Kidney (tissue), 14 donors: ENCODE results near the gene KIF26B. TPM values are rescaled to one million over a fixed set of nuclear protein-coding genes. Genes with fewer than 3 reads are reported as not detected.

Experiments used
- DNase-seq, 5 donors: peaks; one replicate each; pipeline ENCODE4 v3.0.0-alpha.2; 2013 to 2020
- FAIRE-seq: peaks from 2 replicates; lab custom pipeline; 2012; peaks lifted over from hg19 to GRCh38; lab: Jason Lieb, UNC
- H3K27ac ChIP-seq, 2 donors: one replicate each; pipeline ENCODE4 v1.7.0; 2013; ENCODE audit warnings: low read depth in 2 of 2, low read length in 2 of 2, inconsistent platforms in 1 of 2
- H3K27me3 ChIP-seq: one replicate; pipeline ENCODE4 v1.7.1; 2013; ENCODE audit warnings: low read length, inconsistent platforms; ENCODE audit not compliant: control insufficient read depth, insufficient read depth
- H3K36me3 ChIP-seq, 3 donors: one replicate each; pipeline versions ENCODE4 v1.7.0 to v1.7.1; 2013; ENCODE audit warnings: low read length in 3 of 3, control low read depth in 1 of 3, inconsistent platforms in 1 of 3; ENCODE audit not compliant: insufficient read depth in 3 of 3, control insufficient read depth in 2 of 3
- H3K4me1 ChIP-seq, 3 donors: one replicate each; pipeline versions ENCODE4 v1.7.0 to v1.7.1; 2013; ENCODE audit warnings: low read length in 3 of 3, inconsistent platforms in 1 of 3, low read depth in 1 of 3; ENCODE audit not compliant: control insufficient read depth in 2 of 3, insufficient read depth in 2 of 3
- H3K4me3 ChIP-seq, 3 donors: one replicate each; pipeline versions ENCODE4 v1.7.0 to v1.8.1; 2013; ENCODE audit warnings: low read length in 3 of 3, control low read depth in 1 of 3, inconsistent platforms in 1 of 3
- H3K9ac ChIP-seq, 3 donors: one replicate each; pipeline versions ENCODE4 v1.7.0 to v1.7.1; 2013; ENCODE audit warnings: low read length in 3 of 3, control low read depth in 1 of 3, inconsistent platforms in 1 of 3
- H3K9me3 ChIP-seq, 3 donors: one replicate each; pipeline versions ENCODE4 v1.7.0 to v1.7.1; 2013; ENCODE audit warnings: low read length in 3 of 3, control low read depth in 1 of 3, inconsistent platforms in 1 of 3; ENCODE audit not compliant: control insufficient read depth in 2 of 3, insufficient read depth in 1 of 3
- intact Hi-C: fragments of 100-400 bp; cut with DNase I; formaldehyde crosslinking; loops from one replicate; pipeline ENCODE4 v1.11.1; 2022
- polyA plus RNA-seq: library from polyadenylated mRNA; stranded (reverse); fragments of 350-450 nt; fragmentation: Illumina TruSeq; extraction: RNeasy Lipid Tissue Mini Kit (QIAGEN cat#74804); gene quantifications from one replicate; pipeline ENCODE4 v1.2.3, GENCODE V29; 2014; ENCODE audit warnings: low read depth, low replicate concordance; ENCODE audit not compliant: insufficient read depth
- total RNA-seq: library from RNA; stranded (reverse); fragmentation: NEBNext Ultra II Directional; extraction: Animal tissue kit (Norgen Biotek cat#: 25700); gene quantifications from one replicate; pipeline ENCODE4 v1.2.1, GENCODE V29; 2021
- TF ChIP-seq, protein P1 (sequence below): IDR thresholded peaks from 3 replicates; pipeline ENCODE4 v1.5.1; 2012; ENCODE audit warnings: mild to moderate bottlenecking, moderate library complexity, borderline replicate concordance; ENCODE audit not compliant: insufficient read depth; ENCODE audit errors: extremely low read depth
- donor health status: control.
- donor health status: control.
- donor health status: control.
- donor health status: control.
- donor health status: control.
- donor health status: DM: yes; HTN: yes; CAD: no.
- donor health status: Normal renal cell carcinoma (clear cell type).

Gene KIF26B
- total and polyA plus RNA-seq, 2 donors from 2014 or later = 0.52 to 10.7 TPM

DNA sequence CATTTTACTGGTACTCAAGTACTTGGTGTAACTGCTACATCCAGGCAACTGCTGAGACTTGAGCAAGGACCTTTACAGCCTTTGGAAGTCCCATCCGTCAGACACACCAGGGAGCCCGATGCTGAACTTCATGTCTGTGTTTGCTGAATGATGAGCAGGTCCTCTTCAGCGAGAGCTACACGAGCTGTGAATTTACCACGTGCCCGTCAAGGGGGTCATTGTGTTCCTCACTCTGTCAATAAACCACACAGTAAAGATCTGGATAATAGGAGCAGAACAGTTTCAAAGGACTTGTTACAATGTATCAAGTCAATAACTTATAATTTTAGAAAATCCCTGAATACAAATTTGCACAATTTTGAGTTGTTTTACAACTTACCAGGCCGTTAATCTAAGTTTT lies 427.2 kb downstream of the KIF26B start:
- H3K4me1 ChIP-seq = no peaks in the 10 kb centered on the region
- no peak overlapping the region for H3K9ac ChIP-seq
- FAIRE-seq = no peak
- TF ChIP-seq, protein P1, sequence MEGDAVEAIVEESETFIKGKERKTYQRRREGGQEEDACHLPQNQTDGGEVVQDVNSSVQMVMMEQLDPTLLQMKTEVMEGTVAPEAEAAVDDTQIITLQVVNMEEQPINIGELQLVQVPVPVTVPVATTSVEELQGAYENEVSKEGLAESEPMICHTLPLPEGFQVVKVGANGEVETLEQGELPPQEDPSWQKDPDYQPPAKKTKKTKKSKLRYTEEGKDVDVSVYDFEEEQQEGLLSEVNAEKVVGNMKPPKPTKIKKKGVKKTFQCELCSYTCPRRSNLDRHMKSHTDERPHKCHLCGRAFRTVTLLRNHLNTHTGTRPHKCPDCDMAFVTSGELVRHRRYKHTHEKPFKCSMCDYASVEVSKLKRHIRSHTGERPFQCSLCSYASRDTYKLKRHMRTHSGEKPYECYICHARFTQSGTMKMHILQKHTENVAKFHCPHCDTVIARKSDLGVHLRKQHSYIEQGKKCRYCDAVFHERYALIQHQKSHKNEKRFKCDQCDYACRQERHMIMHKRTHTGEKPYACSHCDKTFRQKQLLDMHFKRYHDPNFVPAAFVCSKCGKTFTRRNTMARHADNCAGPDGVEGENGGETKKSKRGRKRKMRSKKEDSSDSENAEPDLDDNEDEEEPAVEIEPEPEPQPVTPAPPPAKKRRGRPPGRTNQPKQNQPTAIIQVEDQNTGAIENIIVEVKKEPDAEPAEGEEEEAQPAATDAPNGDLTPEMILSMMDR = no peak
- H3K27me3 ChIP-seq = no peaks in the 10 kb centered on the region
- H3K36me3 ChIP-seq = no peaks in the 10 kb centered on the region
- intact Hi-C loops = no loop called here
- H3K9me3 ChIP-seq = no peaks in the 10 kb centered on the region
- no peak overlapping the region for H3K27ac ChIP-seq
- H3K4me3 ChIP-seq = no peak overlapping the region
- peak in 1 of 5 donors; percentile 17 for DNase-seq

DNA sequence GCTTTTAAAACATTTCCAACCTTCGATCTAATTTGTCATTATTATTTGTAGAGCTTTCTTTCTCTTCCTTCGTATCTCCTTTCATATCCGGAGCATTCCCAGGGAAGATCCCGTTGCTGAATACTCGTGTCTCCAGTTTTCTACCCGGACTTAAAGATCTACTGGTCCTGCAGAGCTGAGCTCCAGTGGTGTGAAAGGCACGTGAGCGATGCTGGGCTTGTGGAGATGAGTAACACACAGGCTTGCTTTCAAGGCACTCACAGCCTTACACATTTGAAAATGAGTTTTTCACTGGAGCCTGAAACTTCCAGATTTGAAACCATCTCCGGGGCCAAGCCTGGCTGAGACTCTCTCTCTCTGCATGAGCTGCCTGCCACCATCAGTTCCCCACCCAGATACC lies 428.3 kb downstream of the KIF26B start:
- no peaks in the 10 kb centered on the region for H3K9me3 ChIP-seq
- FAIRE-seq = no peak
- DNase-seq = peak in 1 of 5 donors; percentile 26
- intact Hi-C loops = no loop called here
- no peaks in the 10 kb centered on the region for H3K4me1 ChIP-seq
- TF ChIP-seq, protein P1 = no peak
- H3K27ac ChIP-seq = no peak overlapping the region
- H3K27me3 ChIP-seq = no peaks in the 10 kb centered on the region
- no peaks in the 10 kb centered on the region for H3K36me3 ChIP-seq
- H3K9ac ChIP-seq = no peak overlapping the region
- no peak overlapping the region for H3K4me3 ChIP-seq

- intact Hi-C loops = no loop called here
- H3K9me3 ChIP-seq = no peaks in the 10 kb centered on the region
- TF ChIP-seq, protein P1 = no peak
- FAIRE-seq (no peak), DNase-seq (peak in 1 of 5 donors; percentile 43)
- H3K9ac ChIP-seq = no peak overlapping the region
- H3K27ac ChIP-seq = no peak overlapping the region
- H3K36me3 ChIP-seq = no peaks in the 10 kb centered on the region
- H3K4me3 ChIP-seq = no peak overlapping the region
- no peaks in the 10 kb centered on the region for H3K4me1 ChIP-seq
- no peaks in the 10 kb centered on the region for H3K27me3 ChIP-seq
Observed at GRCh38 chr1:245583575-245584330, 429.0 kb downstream of the KIF26B start.
